ENCODE measurements around the gene PRPF40A. TPM values are rescaled to one million over a fixed set of nuclear protein-coding genes. Genes with fewer than 3 reads are reported as not detected.

The PRPF40A gene
- polyA plus RNA-seq, 1 donor (not counting 4 experiments of a cell fraction or from before 2014, with no cell fraction given), result 104 TPM

DNA sequence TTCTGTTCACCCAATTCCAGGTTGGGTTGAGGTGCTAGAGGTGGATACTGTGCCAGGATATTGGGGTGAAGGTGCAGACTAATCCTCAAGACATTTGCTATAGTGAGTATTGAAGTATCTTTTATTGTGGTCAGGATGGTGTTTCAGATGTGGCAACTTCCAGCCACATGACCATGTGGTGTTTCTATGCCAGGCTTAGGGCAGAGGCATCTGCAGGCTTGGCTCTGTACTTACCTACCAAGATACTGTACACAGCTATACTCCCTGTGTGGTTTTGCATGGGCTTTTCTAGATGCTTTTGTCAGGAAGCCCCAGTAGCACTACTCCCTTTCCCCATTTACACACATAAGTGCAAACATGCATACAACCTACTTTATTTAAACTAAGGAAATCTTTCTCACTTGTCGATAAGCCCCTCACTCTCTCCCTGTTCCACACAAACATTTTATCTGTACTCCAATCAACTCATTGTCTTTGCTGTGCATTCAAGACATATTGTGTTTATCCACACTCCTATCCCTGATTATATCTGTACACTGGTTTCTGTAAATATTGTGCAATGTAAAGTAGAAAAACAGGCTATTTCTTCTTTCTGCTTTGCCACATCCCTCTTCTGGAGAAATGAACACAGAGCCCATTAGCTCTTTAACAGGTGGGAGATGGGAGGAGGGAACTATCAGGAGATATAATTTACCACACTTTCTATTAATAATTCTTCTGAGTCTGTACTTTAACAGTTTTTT, 13.5 kb upstream of the PRPF40A start:
- no peaks in the 10 kb centered on the region for H4K20me1 ChIP-seq (ENCODE audit: control insufficient read depth, extremely low read depth, insufficient read depth, low read length)

DNA sequence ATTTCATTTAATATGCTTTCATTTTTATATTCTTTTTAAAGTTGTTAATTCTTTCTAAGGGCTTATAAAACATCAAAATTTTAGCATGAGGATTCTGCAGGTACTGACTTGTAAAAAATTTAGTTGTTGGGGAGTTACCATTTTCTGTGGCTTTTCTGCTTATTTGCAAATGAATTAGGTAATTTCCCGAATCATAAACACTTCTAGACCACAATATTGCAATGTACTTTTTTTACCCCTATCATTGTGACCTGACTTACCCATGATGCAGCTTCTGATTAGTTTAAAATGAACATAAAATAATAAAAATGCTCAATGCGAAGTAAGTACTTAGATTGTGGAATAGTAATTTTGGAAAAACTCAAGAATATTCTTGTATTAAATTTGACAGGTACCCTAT, 12.6 kb upstream of the PRPF40A start:
- H3K9me3 ChIP-seq (ENCODE audit: control insufficient read depth, low read depth, low read length), result no peaks in the 10 kb centered on the region
- peaks cover 15% of the 10 kb centered on the region for H3K79me2 ChIP-seq (ENCODE audit: control insufficient read depth, insufficient read depth, low read length)
- no peak for DNase-seq (ENCODE audit: low read depth, low spot score)
- no peaks in the 10 kb centered on the region for H3K9me1 ChIP-seq (ENCODE audit: control insufficient read depth, extremely low read depth, insufficient read depth, low read length)
- no peaks in the 10 kb centered on the region for H3K27me3 ChIP-seq (ENCODE audit: control insufficient read depth, extremely low read depth, insufficient read depth, low read length)
- no peak overlapping the region for H3K4me2 ChIP-seq (ENCODE audit: control insufficient read depth, extremely low read depth, insufficient read depth, low read depth, low read length)
- dilution Hi-C loops (cut with MboI; ENCODE audit: extremely low pct_ligation_motif_present, low sequenced_read_pairs), result no loop called here
- no peaks in the 10 kb centered on the region for H3K4me1 ChIP-seq (ENCODE audit: control insufficient read depth, extremely low read depth, insufficient read depth, low read length)
- no peak overlapping the region for H3K4me3 ChIP-seq (ENCODE audit: control insufficient read depth in 2 of 3, extremely low read depth in 1 of 3, insufficient read depth in 2 of 3, low read depth in 1 of 3, low read length in 3 of 3)
- TF ChIP-seq, protein P1, sequence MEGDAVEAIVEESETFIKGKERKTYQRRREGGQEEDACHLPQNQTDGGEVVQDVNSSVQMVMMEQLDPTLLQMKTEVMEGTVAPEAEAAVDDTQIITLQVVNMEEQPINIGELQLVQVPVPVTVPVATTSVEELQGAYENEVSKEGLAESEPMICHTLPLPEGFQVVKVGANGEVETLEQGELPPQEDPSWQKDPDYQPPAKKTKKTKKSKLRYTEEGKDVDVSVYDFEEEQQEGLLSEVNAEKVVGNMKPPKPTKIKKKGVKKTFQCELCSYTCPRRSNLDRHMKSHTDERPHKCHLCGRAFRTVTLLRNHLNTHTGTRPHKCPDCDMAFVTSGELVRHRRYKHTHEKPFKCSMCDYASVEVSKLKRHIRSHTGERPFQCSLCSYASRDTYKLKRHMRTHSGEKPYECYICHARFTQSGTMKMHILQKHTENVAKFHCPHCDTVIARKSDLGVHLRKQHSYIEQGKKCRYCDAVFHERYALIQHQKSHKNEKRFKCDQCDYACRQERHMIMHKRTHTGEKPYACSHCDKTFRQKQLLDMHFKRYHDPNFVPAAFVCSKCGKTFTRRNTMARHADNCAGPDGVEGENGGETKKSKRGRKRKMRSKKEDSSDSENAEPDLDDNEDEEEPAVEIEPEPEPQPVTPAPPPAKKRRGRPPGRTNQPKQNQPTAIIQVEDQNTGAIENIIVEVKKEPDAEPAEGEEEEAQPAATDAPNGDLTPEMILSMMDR (optimal IDR thresholded peaks at IDR 0.05 in 1 of 3, IDR thresholded peaks at IDR 0.05 in 1 of 3, conservative IDR thresholded peaks at IDR 0.05 in 1 of 3; ENCODE audit: extremely low read depth in 1 of 3, insufficient read depth in 2 of 3, low read length in 3 of 3), result no peak
- no peak for TF ChIP-seq EZH2 (IDR thresholded peaks at IDR 0.05; ENCODE audit: low read length)
- H3K9ac ChIP-seq (ENCODE audit: control insufficient read depth, extremely low read depth, insufficient read depth, low read length), result no peak overlapping the region
- H3K36me3 ChIP-seq (ENCODE audit: control insufficient read depth in 2 of 2, extremely low read depth in 1 of 2, insufficient read depth in 2 of 2, low read length in 2 of 2), result no peaks in the 10 kb centered on the region
- H4K20me1 ChIP-seq (ENCODE audit: control insufficient read depth, extremely low read depth, insufficient read depth, low read length), result no peaks in the 10 kb centered on the region
- H3K27ac ChIP-seq (ENCODE audit: control insufficient read depth, insufficient read depth, low read length), result no peak overlapping the region
- H2AFZ ChIP-seq (ENCODE audit: control insufficient read depth, low read length), result no peak overlapping the region
- FAIRE-seq, result no peak

More for the DNA sequence above, 13.5 kb upstream of the PRPF40A start:
- no peak for FAIRE-seq
- no peaks in the 10 kb centered on the region for H3K36me3 ChIP-seq (ENCODE audit: control insufficient read depth in 2 of 2, extremely low read depth in 1 of 2, insufficient read depth in 2 of 2, low read length in 2 of 2)
- no peak overlapping the region for H3K9ac ChIP-seq (ENCODE audit: control insufficient read depth, extremely low read depth, insufficient read depth, low read length)
- DNase-seq (ENCODE audit: low read depth, low spot score), result no peak
- H3K27me3 ChIP-seq (ENCODE audit: control insufficient read depth, extremely low read depth, insufficient read depth, low read length), result no peaks in the 10 kb centered on the region
- H3K4me1 ChIP-seq (ENCODE audit: control insufficient read depth, extremely low read depth, insufficient read depth, low read length), result no peaks in the 10 kb centered on the region
- H3K4me3 ChIP-seq (ENCODE audit: control insufficient read depth in 2 of 3, extremely low read depth in 1 of 3, insufficient read depth in 2 of 3, low read depth in 1 of 3, low read length in 3 of 3), result no peak overlapping the region
- no peak overlapping the region for H3K27ac ChIP-seq (ENCODE audit: control insufficient read depth, insufficient read depth, low read length)
- H3K9me3 ChIP-seq (ENCODE audit: control insufficient read depth, low read depth, low read length), result no peaks in the 10 kb centered on the region
- H3K4me2 ChIP-seq (ENCODE audit: control insufficient read depth, extremely low read depth, insufficient read depth, low read depth, low read length), result no peak overlapping the region
- TF ChIP-seq EZH2 (IDR thresholded peaks at IDR 0.05; ENCODE audit: low read length), result no peak
- TF ChIP-seq, protein P1 (optimal IDR thresholded peaks at IDR 0.05 in 1 of 3, IDR thresholded peaks at IDR 0.05 in 1 of 3, conservative IDR thresholded peaks at IDR 0.05 in 1 of 3; ENCODE audit: extremely low read depth in 1 of 3, insufficient read depth in 2 of 3, low read length in 3 of 3), result no peak
- no peak overlapping the region for H2AFZ ChIP-seq (ENCODE audit: control insufficient read depth, low read length)
- peaks cover 13% of the 10 kb centered on the region for H3K79me2 ChIP-seq (ENCODE audit: control insufficient read depth, insufficient read depth, low read length)
- dilution Hi-C loops (cut with MboI; ENCODE audit: extremely low pct_ligation_motif_present, low sequenced_read_pairs), result no loop called here
- H3K9me1 ChIP-seq (ENCODE audit: control insufficient read depth, extremely low read depth, insufficient read depth, low read length), result no peaks in the 10 kb centered on the region

All from keratinocyte (primary cell).